GM21447 (cell line): ENCODE measurements around the gene ZNF606.
A peak's percentile ranks its signal among the peaks of the same experiment; 100 is the strongest.

Source experiments
- ATAC-seq: cut with Tn5 transposase; IDR thresholded peaks from one replicate; pipeline ENCODE4 v1.9.1; 2021; ENCODE audit not compliant: unreplicated experiment

Gene ZNF606

DNA sequence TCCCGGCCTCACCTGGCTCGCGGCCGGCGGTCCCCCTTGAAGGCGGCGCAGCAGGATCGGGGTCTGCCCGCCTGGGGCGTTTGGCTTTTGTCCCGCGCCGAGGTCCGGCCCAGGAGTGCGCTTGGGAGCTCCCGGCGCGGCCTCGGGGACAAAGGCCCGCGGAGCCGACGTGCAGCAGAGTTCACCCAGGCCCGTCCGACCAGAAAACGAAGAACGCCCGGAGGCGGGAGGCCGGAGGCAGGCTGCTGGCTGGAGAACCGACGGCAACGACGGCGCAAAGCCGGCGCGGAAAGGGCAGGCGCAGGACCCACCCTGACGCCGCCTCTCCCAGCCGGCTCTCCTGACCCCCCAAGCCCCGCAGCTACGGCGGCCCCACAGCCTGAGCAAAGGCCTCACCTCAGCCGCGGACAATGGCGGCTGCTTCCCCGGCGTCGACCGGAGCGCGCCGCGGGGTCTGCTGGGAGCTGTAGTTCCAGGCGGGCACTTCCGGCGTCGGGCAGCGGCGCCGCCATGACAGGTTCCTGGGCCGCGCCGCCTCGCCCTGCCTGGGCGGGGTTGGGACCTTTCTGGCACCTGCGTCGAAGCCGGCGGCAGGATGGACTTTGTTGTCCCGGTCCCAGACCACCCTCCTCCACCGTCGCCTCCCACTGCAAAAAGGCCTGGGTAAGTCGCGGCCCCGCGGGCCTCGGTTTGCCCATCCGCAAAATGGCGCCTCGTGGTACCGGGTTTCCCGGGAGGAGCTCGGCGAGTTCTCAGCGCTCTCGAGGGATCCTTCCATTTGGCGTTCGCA, at the start of gene ZNF606:
Gene ZNF606, minus strand, starts transcription at position 437 of the 790 bp plus-strand sequence. CDS start 1,501 bp downstream, outside the sequence.
- peak; percentile 96 for ATAC-seq

GRCh38 chr19:58052256-58052655, 49.6 kb upstream of the ZNF606 start:
- ATAC-seq = no peak

GRCh38 chr19:58047672-58048071, 45.1 kb upstream of the ZNF606 start:
- no peak for ATAC-seq

- ATAC-seq = no peak
Observed at GRCh38 chr19:58046856-58047255, 44.2 kb upstream of the ZNF606 start.

- ATAC-seq = no peak
Observed at GRCh38 chr19:58045411-58046050, 42.9 kb upstream of the ZNF606 start.

DNA sequence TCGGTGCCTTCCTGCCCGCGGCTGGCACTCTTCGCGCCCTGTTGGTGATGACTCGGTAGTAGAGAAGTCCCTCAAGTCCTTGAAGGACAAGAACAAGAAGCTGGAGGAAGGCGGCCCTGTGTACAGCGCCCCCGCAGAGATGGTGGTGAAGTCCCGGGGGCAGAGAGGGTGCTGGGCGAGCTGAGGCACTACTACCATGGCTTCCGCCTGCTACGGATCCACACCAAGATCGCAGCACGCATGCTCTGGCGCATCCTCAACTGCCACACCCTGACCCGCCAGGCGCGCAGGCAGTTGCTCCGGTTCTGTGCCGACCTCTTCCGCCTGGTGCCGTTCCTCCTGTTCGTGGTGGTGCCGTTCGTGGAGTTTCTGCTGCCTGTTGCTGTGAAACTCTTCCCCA, 42.3 kb upstream of the ZNF606 start:
- ATAC-seq = no peak

GRCh38 chr19:58044391-58044790, 41.8 kb upstream of the ZNF606 start:
- no peak for ATAC-seq

DNA sequence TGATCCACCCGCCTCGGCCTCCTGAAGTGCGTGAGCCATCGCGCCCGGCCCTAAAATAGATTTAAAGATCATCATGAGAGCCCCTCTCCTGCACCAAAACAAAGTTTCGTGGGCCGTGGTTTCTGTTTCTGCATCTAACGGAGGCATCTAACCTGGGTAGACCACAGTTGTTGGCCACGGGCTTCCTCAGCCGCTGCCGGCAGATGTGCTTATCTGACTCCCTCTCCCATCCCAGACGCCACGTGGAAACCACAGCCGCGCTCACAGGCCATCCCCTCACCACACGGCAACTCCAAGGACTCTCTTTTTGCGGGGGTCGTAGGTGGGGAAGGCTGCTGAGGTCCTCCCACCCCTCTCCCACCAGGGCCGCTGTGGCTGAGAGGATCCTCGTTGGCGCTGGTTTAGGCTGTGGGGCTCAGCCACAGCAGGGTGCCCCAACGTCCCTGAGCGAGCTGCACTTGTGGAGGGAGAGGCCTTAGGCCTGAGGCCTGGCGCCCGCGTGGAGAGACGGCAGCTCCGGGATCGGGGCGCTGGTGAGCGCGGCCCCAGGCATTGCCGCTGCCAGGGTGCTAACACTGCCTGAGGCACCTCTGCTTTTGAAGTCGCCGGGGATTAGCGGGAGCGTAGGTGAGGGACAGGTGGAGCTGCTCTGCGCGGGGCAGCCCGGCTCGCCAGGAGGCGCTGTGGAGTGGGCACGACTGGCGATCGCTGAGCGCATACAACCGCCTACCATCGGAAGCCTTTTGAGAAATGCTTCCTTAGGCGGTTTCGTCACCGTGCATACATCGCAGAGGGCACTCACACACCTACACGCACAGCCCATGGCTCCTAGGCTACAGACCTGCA, 40.1 kb upstream of the ZNF606 start:
- no peak for ATAC-seq

GRCh38 chr19:58040751-58041525, 38.3 kb upstream of the ZNF606 start:
- ATAC-seq = no peak

GRCh38 chr19:58038688-58039204, 36.1 kb upstream of the ZNF606 start:
- ATAC-seq = no peak

- ATAC-seq = no peak
Observed at GRCh38 chr19:58037927-58038687, 35.5 kb upstream of the ZNF606 start.

GRCh38 chr19:58035863-58036262, 33.2 kb upstream of the ZNF606 start:
- no peak for ATAC-seq

GRCh38 chr19:58034477-58034793, 31.8 kb upstream of the ZNF606 start:
- ATAC-seq = no peak

- ATAC-seq = no peak
Observed at GRCh38 chr19:58033741-58034476, 31.3 kb upstream of the ZNF606 start, which contains the start of gene ZSCAN1. ZSCAN1 (plus strand) TSS chr19:58034025; CDS start chr19:58037837, 3,812 bp downstream.

GRCh38 chr19:58024661-58025060, 22.0 kb upstream of the ZNF606 start:
- ATAC-seq = no peak

GRCh38 chr19:58022283-58022660, 19.7 kb upstream of the ZNF606 start:
- no peak for ATAC-seq

GRCh38 chr19:58021541-58022282, 19.1 kb upstream of the ZNF606 start:
- no peak for ATAC-seq

DNA sequence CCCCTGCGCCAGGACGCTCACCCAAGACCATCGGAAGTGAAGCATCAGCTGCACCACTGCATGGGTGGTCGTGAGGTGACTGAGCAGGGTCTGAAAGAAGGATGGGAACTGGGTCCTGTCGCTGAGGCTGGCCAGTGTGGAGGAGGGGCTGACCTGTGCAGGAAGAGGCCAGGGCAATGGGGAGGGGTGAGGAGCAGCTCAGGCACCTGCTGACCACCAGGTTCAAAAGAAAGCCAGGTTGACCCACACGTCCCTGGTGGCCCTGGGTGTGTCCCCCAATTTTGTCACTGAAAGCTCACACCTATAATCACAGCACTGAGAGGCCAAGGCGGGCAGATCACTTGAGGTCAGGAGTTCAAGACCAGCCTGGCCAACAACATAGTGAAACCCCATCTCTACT, 17.5 kb upstream of the ZNF606 start:
- no peak for ATAC-seq

DNA sequence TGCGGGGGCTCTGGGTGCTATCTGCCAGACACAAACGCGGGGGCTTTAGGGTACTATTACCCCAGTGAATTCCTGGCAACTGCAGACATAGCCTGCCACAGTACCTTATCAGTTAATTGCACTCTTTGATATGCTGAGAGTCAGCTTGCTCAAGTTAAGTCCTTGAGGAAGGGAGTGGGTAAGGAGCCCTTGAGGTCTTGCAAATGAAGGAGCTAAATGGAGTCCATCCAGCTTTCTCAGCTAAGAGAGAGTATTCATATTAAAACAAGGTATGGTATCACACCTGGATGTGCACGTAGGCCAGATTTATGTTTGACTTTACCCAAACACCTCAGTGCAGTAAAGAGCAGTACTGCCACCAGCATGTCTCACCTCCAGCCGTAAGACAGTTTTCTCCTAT, 11.5 kb upstream of the ZNF606 start:
- no peak for ATAC-seq
